ENCODE results near the gene GADL1.

GRCh38 chr3:30940740-30941139 is 46.3 kb upstream of the GADL1 start:
- no peak for TF ChIP-seq CTCF (IDR thresholded peaks at IDR 0.05)
- no peak for TF ChIP-seq POLR2A (IDR thresholded peaks at IDR 0.05)

Data from adrenal gland (tissue), 5 donors.